ENCODE measurements around the gene B4GALT2. TPM values are rescaled to one million over a fixed set of nuclear protein-coding genes. Genes with fewer than 3 reads are reported as not detected.

The B4GALT2 gene
- total RNA-seq, 2 experiments from 2014 or later, result 0.57 to 1.4 TPM

DNA sequence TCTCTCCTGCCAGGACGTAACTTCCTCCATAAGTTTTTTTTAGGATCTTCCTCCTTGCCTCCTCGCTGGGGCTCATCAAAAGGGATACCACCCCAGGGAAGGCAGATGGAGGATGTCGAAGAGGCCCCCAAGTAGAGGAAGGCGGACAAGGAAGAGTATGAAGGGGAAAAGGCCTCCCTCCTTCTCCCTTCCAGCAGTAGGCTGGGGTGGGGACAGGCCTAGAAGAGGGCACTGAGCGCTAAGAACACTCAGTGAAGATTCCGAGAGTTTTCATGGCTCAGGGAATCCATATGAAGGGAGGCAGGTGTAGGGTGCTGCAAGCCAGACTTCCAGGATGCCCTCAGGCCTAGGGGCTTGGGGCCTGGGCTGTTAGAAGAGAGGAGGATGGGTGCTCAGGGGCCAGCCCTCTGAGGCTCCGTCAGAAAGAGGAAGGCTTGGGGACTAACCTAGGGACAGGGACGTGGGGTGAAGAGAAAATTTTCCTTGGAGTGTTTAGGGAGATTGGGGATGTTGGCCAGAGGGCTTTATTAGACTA is 54.1 kb downstream of the B4GALT2 start:
- DNase-seq (ENCODE audit: low spot score), result no peak
- ChIA-PET POLR2A (no interaction called here), CTCF (ENCODE audit: unreplicated experiment) (no interaction called here)
- Histone ChIP-seq H3K79me2 (ENCODE audit: insufficient read depth, low read depth, low read length) (no peaks in the 10 kb centered on the region), H3K9me2 (ENCODE audit: insufficient read depth, low read length) (no peaks in the 10 kb centered on the region), H3K9me3 (ENCODE audit: low read length) (no peaks in the 10 kb centered on the region), H3K36me3 (ENCODE audit: insufficient read depth, low read length) (no peaks in the 10 kb centered on the region), H2AFZ (ENCODE audit: low read length) (no peak overlapping the region), H4K20me1 (ENCODE audit: insufficient read depth, low read length) (no peaks in the 10 kb centered on the region), H3K27ac (ENCODE audit: low read depth, low read length, poor library complexity, severe bottlenecking) (no peak overlapping the region), H3K4me3 (ENCODE audit: low read depth, low read length, poor library complexity, severe bottlenecking) (no peak overlapping the region), H3K4me1 (ENCODE audit: insufficient read depth, low read length, poor library complexity, severe bottlenecking) (peaks cover 32% of the 10 kb centered on the region), H3K4me2 (ENCODE audit: low read length) (peak overlapping the region; percentile 98; the same call in 1 of the 2 replicates)
- intact Hi-C loops (cut with micrococcal nuclease; ENCODE audit: unreplicated experiment), result no loop called here
- TF ChIP-seq, protein P1, sequence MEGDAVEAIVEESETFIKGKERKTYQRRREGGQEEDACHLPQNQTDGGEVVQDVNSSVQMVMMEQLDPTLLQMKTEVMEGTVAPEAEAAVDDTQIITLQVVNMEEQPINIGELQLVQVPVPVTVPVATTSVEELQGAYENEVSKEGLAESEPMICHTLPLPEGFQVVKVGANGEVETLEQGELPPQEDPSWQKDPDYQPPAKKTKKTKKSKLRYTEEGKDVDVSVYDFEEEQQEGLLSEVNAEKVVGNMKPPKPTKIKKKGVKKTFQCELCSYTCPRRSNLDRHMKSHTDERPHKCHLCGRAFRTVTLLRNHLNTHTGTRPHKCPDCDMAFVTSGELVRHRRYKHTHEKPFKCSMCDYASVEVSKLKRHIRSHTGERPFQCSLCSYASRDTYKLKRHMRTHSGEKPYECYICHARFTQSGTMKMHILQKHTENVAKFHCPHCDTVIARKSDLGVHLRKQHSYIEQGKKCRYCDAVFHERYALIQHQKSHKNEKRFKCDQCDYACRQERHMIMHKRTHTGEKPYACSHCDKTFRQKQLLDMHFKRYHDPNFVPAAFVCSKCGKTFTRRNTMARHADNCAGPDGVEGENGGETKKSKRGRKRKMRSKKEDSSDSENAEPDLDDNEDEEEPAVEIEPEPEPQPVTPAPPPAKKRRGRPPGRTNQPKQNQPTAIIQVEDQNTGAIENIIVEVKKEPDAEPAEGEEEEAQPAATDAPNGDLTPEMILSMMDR (conservative IDR thresholded peaks at IDR 0.05; ENCODE audit: low read length), result no peak
- no peak for TF ChIP-seq EZH2phosphoT487 (IDR thresholded peaks at IDR 0.05; ENCODE audit: borderline replicate concordance, low read depth, low read length)
- no TSS peak for BruUV-seq (replicated peaks)

DNA sequence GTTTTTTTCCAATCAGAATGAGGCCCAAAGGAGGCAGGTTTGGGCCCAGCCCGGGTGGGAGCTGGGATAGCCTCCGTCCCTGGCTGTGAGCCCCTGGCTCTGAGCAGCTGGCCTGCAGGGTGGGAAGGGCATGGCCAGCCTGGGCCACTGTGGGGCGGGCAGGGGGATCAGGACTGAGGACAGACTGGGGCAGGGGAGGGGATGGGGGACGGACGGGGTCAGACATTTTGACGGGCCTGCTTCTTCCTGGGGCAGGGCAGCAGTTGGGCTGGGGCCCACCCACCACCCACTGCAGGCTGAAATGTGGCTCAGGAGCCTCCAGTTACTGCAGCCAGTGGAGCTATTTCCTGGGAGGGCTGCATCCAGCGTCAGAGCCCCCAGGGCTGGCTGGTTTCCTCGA is 54.7 kb downstream of the B4GALT2 start:
- POLR2A ChIA-PET, result no interaction called here
- Histone ChIP-seq H3K4me2 (ENCODE audit: low read length) (no peak overlapping the region), H3K79me2 (ENCODE audit: insufficient read depth, low read depth, low read length) (no peaks in the 10 kb centered on the region), H3K4me3 (ENCODE audit: low read depth, low read length, poor library complexity, severe bottlenecking) (no peak overlapping the region), H3K27ac (ENCODE audit: low read depth, low read length, poor library complexity, severe bottlenecking) (no peak overlapping the region), H3K9me2 (ENCODE audit: insufficient read depth, low read length) (no peaks in the 10 kb centered on the region), H3K4me1 (ENCODE audit: insufficient read depth, low read length, poor library complexity, severe bottlenecking) (peaks cover 26% of the 10 kb centered on the region), H4K20me1 (ENCODE audit: insufficient read depth, low read length) (no peaks in the 10 kb centered on the region), H2AFZ (ENCODE audit: low read length) (no peak overlapping the region), H3K36me3 (ENCODE audit: insufficient read depth, low read length) (no peaks in the 10 kb centered on the region), H3K9me3 (ENCODE audit: low read length) (no peaks in the 10 kb centered on the region)
- TF ChIP-seq EZH2phosphoT487 (IDR thresholded peaks at IDR 0.05; ENCODE audit: borderline replicate concordance, low read depth, low read length), result no peak
- TF ChIP-seq, protein P1 (conservative IDR thresholded peaks at IDR 0.05; ENCODE audit: low read length), result no peak
- no TSS peak for BruUV-seq (replicated peaks)
- DNase-seq (ENCODE audit: low spot score), result no peak
- intact Hi-C loops (cut with micrococcal nuclease; ENCODE audit: unreplicated experiment), result no loop called here
- CTCF ChIA-PET (ENCODE audit: unreplicated experiment), result no interaction called here

DNA sequence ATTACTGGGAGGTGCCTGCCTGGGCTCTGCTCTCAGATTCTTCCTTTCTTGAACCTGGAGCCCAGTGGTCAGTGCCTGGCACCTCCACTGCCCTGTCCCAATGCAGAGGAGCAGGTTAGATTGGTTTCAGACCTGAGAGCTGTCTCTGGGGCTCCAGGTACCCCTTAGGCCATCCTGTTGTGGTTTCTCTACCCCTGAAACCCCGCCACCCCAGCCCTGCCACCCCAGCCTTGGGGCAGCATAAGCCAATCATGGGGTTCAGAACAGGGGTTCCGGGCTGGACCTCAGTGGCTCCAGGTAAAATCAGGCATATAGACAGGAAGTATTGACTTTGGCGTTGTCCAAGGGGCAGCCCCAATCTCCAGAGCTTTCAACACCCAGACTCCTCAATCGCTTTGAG is 55.4 kb downstream of the B4GALT2 start:
- no TSS peak for BruUV-seq (replicated peaks)

More for the DNA sequence above, 55.4 kb downstream of the B4GALT2 start:
- Histone ChIP-seq H3K79me2 (ENCODE audit: insufficient read depth, low read depth, low read length) (no peaks in the 10 kb centered on the region), H3K27ac (ENCODE audit: low read depth, low read length, poor library complexity, severe bottlenecking) (no peak overlapping the region), H3K36me3 (ENCODE audit: insufficient read depth, low read length) (no peaks in the 10 kb centered on the region), H3K4me1 (ENCODE audit: insufficient read depth, low read length, poor library complexity, severe bottlenecking) (peaks cover 19% of the 10 kb centered on the region), H2AFZ (ENCODE audit: low read length) (no peak overlapping the region), H3K9me3 (ENCODE audit: low read length) (no peaks in the 10 kb centered on the region), H3K4me3 (ENCODE audit: low read depth, low read length, poor library complexity, severe bottlenecking) (no peak overlapping the region), H3K4me2 (ENCODE audit: low read length) (no peak overlapping the region), H4K20me1 (ENCODE audit: insufficient read depth, low read length) (no peaks in the 10 kb centered on the region), H3K9me2 (ENCODE audit: insufficient read depth, low read length) (no peaks in the 10 kb centered on the region)
- intact Hi-C loops (cut with micrococcal nuclease; ENCODE audit: unreplicated experiment), result no loop called here
- ChIA-PET POLR2A (no interaction called here), CTCF (ENCODE audit: unreplicated experiment) (no interaction called here)
- DNase-seq (ENCODE audit: low spot score), result no peak
- no peak for TF ChIP-seq EZH2phosphoT487 (IDR thresholded peaks at IDR 0.05; ENCODE audit: borderline replicate concordance, low read depth, low read length)
- TF ChIP-seq, protein P1 (conservative IDR thresholded peaks at IDR 0.05; ENCODE audit: low read length), result no peak
